GM13977 (cell line): ENCODE results near the gene IFI16.
A peak's percentile ranks its signal among the peaks of the same experiment; 100 is the strongest.

Experiments
- DNase-seq: peaks from one replicate; pipeline ENCODE4 v3.0.0; 2012; ENCODE audit warnings: low spot score
- in situ Hi-C: fragments of 300-500 bp; cut with MboI; formaldehyde crosslinking; loops from one replicate; pipeline ENCODE4 v1.12.0; 2022; ENCODE audit warnings: low sequenced_read_pairs, low pct_unique_long_range_greater_than_20kb, mixed read lengths, inconsistent platforms; ENCODE audit not compliant: unreplicated experiment
- TF ChIP-seq, protein P1 (sequence below): IDR thresholded peaks from 2 replicates; pipeline ENCODE4 v1.5.1; 2012; ENCODE audit warnings: mild to moderate bottlenecking, control low read depth; ENCODE audit not compliant: insufficient read depth; ENCODE audit errors: extremely low read depth, missing control alignments

IFI16 gene

GRCh38 chr1:159067699-159068621, 58.3 kb downstream of the IFI16 start:
- peak; percentile 51 for DNase-seq
- in situ Hi-C loops: loop anchor here (10.0 kb wide), 1 partner anchor 53 kb away; no protein-coding TSS in a partner anchor

DNA sequence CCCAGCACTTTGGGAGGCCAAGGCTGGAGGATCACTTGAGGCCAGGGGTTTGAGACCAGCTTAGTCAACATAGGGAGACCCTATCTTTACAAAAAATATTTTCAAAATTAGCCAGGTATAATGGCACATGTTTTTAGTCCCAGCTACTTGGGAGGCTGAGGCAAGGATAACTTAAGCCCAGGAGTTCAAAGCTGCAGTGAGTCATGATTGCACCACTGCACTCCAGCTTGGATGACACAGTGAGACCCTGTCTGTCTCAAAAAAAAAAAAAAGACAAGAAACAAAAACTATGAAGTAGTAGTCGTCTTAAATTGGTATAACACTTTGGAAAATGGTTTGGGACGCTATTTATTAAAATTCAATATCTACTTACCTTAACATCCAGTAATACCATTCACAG, 59.2 kb downstream of the IFI16 start:
- in situ Hi-C loops: loop anchor here (10.0 kb wide), 1 partner anchor 54 kb away; no protein-coding TSS in a partner anchor
- TF ChIP-seq, protein P1, sequence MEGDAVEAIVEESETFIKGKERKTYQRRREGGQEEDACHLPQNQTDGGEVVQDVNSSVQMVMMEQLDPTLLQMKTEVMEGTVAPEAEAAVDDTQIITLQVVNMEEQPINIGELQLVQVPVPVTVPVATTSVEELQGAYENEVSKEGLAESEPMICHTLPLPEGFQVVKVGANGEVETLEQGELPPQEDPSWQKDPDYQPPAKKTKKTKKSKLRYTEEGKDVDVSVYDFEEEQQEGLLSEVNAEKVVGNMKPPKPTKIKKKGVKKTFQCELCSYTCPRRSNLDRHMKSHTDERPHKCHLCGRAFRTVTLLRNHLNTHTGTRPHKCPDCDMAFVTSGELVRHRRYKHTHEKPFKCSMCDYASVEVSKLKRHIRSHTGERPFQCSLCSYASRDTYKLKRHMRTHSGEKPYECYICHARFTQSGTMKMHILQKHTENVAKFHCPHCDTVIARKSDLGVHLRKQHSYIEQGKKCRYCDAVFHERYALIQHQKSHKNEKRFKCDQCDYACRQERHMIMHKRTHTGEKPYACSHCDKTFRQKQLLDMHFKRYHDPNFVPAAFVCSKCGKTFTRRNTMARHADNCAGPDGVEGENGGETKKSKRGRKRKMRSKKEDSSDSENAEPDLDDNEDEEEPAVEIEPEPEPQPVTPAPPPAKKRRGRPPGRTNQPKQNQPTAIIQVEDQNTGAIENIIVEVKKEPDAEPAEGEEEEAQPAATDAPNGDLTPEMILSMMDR: no peak
- DNase-seq: no peak

More at GRCh38 chr1:159067699-159068621, 58.3 kb downstream of the IFI16 start:
- TF ChIP-seq, protein P1: no peak

- peak; percentile 20 for DNase-seq
- TF ChIP-seq, protein P1: peak; percentile 57
- in situ Hi-C loops: no loop called here
Observed at GRCh38 chr1:159071970-159072582, 62.4 kb downstream of the IFI16 start.

DNA sequence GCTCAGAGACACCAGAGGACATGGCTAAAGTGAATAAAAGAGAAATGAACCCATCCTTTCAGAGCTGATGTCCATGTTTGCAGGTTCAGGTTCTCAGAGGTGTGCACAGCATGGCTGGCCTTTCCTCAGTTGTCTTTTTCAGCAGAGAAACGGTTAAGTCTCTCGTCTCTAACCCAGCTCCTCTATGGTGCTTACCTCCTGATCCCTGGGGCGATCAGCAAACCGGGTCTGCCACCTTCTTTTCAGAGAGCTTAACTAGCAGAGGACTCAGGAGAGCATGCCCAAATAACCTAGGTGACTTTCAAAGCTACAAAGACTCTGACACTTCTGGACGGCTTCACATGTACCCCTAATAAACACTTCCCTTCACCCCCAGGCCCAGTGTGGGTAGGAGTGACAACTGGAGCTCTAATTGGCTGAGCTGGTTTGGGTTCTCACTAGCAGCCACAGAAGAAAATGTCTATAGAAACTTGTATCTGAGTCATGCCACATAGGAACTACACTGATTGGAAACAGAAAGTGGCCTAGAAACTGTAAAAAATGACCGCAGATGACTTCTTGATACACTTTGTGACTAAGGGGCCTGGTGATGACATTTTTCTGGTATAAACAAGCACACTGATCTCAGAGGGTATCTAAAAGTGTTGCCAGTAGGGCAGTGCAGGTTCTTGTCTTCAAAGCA, 66.9 kb downstream of the IFI16 start, which contains the start of gene AIM2:
TSS of gene AIM2 (minus strand) at position 329 of the 682 bp plus-strand sequence. CDS start 3,267 bp downstream, outside the sequence.
- DNase-seq: peak; percentile 59
- TF ChIP-seq, protein P1: no peak
- in situ Hi-C loops: loop anchor here (25.0 kb wide), 1 partner anchor 564 kb away; no protein-coding TSS in a partner anchor

- in situ Hi-C loops: loop anchor here (25.0 kb wide), 1 partner anchor 565 kb away; no protein-coding TSS in a partner anchor
- DNase-seq: peak; percentile 42
- TF ChIP-seq, protein P1: no peak
Observed at GRCh38 chr1:159077120-159077961, 67.6 kb downstream of the IFI16 start.

DNA sequence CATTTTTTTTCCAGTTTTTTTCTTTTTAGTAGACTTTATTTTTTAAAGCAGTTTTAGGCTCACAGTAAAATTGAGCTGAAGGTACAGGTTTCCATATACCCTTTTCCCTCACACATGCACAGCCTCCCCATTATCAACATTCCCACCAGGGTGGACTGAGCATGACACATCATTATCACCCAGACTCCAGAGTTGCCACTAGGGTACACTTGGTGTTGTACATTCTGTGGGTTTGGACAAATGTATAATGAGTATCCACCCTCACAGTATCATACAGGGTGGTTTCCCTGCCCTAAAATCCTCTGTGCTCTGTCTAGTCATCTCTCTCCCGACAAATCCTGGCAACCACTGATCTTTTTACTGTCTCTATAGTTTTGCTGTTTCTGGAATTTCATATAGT, 69.8 kb downstream of the IFI16 start:
- DNase-seq: no peak
- TF ChIP-seq, protein P1: no peak
- in situ Hi-C loops: loop anchor here (25.0 kb wide), 1 partner anchor 567 kb away; no protein-coding TSS in a partner anchor
